ENCODE data around the gene VWDE. TPM values are rescaled to one million over a fixed set of nuclear protein-coding genes. Genes with fewer than 3 reads are reported as not detected.

The VWDE gene
- total and polyA plus RNA-seq, 2 of the 13 experiments (the other 11 are each of a cell fraction or from before 2014, with no cell fraction given), result 0.12 to 0.27 TPM

DNA sequence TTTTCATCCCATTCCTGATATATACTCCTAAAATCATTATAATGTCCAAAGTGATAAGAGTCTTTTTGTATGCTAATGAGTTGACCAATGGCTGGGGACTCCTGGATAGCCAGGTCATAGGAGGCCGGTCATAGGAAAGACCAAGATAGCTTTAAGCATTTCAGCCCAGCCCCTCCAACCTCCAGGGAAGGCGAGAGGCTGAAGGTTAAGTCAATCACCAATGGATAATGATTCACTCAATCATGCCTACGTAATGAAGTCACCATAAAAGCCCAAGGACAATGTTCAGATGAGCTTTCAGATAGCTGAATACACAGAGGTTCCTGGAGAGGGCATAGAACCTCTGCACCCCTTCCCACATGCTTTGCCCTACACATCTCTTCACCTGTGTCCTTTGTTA lies 75.7 kb downstream of the VWDE start (continued):
- TF ChIP-seq RORA (CRISPR knock-in tag; IDR thresholded peaks at IDR 0.05), result no peak
- TF ChIP-seq HOXA5 (CRISPR knock-in tag; IDR thresholded peaks at IDR 0.05), result no peak
- no peak for TF ChIP-seq DNMT1 (CRISPR knock-in tag; IDR thresholded peaks at IDR 0.05)
- TF ChIP-seq, protein P1, sequence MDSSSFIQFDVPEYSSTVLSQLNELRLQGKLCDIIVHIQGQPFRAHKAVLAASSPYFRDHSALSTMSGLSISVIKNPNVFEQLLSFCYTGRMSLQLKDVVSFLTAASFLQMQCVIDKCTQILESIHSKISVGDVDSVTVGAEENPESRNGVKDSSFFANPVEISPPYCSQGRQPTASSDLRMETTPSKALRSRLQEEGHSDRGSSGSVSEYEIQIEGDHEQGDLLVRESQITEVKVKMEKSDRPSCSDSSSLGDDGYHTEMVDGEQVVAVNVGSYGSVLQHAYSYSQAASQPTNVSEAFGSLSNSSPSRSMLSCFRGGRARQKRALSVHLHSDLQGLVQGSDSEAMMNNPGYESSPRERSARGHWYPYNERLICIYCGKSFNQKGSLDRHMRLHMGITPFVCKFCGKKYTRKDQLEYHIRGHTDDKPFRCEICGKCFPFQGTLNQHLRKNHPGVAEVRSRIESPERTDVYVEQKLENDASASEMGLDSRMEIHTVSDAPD (CRISPR knock-in tag; IDR thresholded peaks at IDR 0.05), result no peak
- no peak for TF ChIP-seq ETV6 (CRISPR knock-in tag; conservative IDR thresholded peaks at IDR 0.05)

DNA sequence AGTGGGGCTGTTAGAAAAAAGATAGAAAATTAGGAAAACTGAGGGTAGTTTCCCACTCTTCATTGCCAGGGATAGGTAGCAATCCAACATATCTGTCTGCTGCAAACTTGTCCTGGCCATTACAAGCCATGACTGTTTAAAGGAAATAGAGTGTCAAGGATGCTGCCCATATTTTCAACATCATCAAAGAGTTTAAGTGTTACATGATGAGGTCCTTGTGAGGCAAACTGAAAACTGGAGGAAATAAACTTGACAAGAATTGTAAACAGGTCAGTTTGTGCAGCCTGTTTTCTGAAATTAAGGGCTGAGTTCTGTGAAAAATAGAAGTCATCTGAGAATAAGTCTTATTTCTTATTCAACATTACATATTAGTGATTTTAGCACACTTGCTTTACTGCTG lies 78.0 kb downstream of the VWDE start:
- intact Hi-C loops (cut with micrococcal nuclease; ENCODE audit: unreplicated experiment) (no loop called here), in situ Hi-C loops (cut with HindIII; ENCODE audit: extremely low pct_ligation_motif_present, low pct_unique_long_range_greater_than_20kb) (no loop called here)
- Histone ChIP-seq H3K9me3 (ENCODE audit: low read length) (no peaks in the 10 kb centered on the region), H2AFZ (ENCODE audit: low read length) (no peak overlapping the region), H3K4me1 (ENCODE audit: insufficient read depth, low read length) (no peaks in the 10 kb centered on the region), H3K9ac (ENCODE audit: insufficient read depth, low read depth, low read length) (no peak overlapping the region), H3K36me3 (replicated peaks in 1 of 2; ENCODE audit: control insufficient read depth in 1 of 2, insufficient read depth in 2 of 2, low read length in 2 of 2) (no peaks in the 10 kb centered on the region), H3K79me2 (ENCODE audit: insufficient read depth, low read length) (no peaks in the 10 kb centered on the region), H3K27ac (ENCODE audit: extremely low read length, insufficient read depth, low read length) (no peak overlapping the region), H3K4me3 (replicated peaks in 1 of 3; ENCODE audit: insufficient read depth in 1 of 3, low read depth in 2 of 3, low read length in 3 of 3) (no peak overlapping the region), H3K4me2 (ENCODE audit: low read depth, low read length) (no peak overlapping the region), H4K20me1 (ENCODE audit: insufficient read depth, low read length) (no peaks in the 10 kb centered on the region), H3K27me3 (ENCODE audit: control insufficient read depth in 1 of 2, insufficient read depth in 2 of 2, low read length in 2 of 2) (no peaks in the 10 kb centered on the region)
- ATAC-seq, result no peak
- no peak for FAIRE-seq
- CTCF ChIA-PET (ENCODE audit: low intra/inter-chr PET ratio, low total read pairs), result no interaction called here
- POLR2A ChIA-PET, result no interaction called here
- BruUV-seq (replicated peaks), result no TSS peak
- DNase-seq (ENCODE audit: low spot score), result no peak
- TF ChIP-seq PLRG1 (conservative IDR thresholded peaks at IDR 0.05) (no peak), KDM2A (CRISPR knock-in tag; IDR thresholded peaks at IDR 0.05; ENCODE audit: borderline replicate concordance, low read depth) (no peak), ZNF839 (CRISPR knock-in tag; IDR thresholded peaks at IDR 0.05; ENCODE audit: borderline replicate concordance) (no peak), ZFYVE20 (CRISPR knock-in tag; IDR thresholded peaks at IDR 0.05; ENCODE audit: borderline replicate concordance, low read depth) (no peak)
- TF ChIP-seq, protein P2, sequence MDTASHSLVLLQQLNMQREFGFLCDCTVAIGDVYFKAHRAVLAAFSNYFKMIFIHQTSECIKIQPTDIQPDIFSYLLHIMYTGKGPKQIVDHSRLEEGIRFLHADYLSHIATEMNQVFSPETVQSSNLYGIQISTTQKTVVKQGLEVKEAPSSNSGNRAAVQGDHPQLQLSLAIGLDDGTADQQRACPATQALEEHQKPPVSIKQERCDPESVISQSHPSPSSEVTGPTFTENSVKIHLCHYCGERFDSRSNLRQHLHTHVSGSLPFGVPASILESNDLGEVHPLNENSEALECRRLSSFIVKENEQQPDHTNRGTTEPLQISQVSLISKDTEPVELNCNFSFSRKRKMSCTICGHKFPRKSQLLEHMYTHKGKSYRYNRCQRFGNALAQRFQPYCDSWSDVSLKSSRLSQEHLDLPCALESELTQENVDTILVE (CRISPR knock-in tag; IDR thresholded peaks at IDR 0.05), result no peak
- TF ChIP-seq, protein P3, sequence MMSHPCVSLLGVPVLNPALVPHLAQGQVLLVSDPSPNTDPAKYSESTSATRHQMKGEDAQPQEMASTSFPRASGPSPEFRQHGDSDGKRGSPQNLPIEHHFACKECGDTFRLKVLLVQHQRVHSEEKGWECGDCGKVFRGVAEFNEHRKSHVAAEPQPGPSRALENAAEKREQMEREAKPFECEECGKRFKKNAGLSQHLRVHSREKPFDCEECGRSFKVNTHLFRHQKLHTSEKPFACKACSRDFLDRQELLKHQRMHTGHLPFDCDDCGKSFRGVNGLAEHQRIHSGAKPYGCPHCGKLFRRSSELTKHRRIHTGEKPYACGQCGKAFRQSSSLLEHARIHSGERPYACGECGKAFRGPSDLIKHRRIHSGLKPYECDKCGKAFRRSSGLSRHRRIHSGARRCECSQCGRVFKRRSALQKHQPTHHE (CRISPR knock-in tag; IDR thresholded peaks at IDR 0.05; ENCODE audit: borderline replicate concordance), result no peak
- TF ChIP-seq, protein P4, sequence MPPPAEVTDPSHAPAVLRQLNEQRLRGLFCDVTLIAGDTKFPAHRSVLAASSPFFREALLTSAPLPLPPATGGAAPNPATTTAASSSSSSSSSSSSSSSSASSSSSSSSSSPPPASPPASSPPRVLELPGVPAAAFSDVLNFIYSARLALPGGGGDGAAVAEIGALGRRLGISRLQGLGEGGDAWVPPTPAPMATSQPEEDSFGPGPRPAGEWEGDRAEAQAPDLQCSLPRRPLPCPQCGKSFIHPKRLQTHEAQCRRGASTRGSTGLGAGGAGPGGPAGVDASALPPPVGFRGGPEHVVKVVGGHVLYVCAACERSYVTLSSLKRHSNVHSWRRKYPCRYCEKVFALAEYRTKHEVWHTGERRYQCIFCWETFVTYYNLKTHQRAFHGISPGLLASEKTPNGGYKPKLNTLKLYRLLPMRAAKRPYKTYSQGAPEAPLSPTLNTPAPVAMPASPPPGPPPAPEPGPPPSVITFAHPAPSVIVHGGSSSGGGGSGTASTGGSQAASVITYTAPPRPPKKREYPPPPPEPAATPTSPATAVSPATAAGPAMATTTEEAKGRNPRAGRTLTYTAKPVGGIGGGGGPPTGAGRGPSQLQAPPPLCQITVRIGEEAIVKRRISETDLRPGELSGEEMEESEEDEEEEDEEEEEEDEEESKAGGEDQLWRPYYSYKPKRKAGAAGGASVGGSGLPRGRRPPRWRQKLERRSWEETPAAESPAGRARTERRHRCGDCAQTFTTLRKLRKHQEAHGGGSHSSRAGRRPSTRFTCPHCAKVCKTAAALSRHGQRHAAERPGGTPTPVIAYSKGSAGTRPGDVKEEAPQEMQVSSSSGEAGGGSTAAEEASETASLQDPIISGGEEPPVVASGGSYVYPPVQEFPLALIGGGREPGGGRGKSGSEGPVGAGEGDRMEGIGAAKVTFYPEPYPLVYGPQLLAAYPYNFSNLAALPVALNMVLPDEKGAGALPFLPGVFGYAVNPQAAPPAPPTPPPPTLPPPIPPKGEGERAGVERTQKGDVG (CRISPR knock-in tag; IDR thresholded peaks at IDR 0.05; ENCODE audit: borderline replicate concordance), result no peak

Data from HepG2 (cell line).